ENCODE data around the gene PSTK.

Gene PSTK

GRCh38 chr10:123000155-123000554 lies 20.0 kb downstream of the PSTK start:
- no peak overlapping the region for H3K9ac ChIP-seq (ENCODE audit: low read length)
- H2AFZ ChIP-seq (ENCODE audit: low read depth, low read length) = no peak overlapping the region
- no peaks in the 10 kb centered on the region for H3K27me3 ChIP-seq (ENCODE audit: low read depth, low read length)
- H3K36me3 ChIP-seq (replicated peaks; ENCODE audit: low read depth, low read length) = peaks cover 3% of the 10 kb centered on the region
- no peak overlapping the region for H3K27ac ChIP-seq (ENCODE audit: low read length)
- no peaks in the 10 kb centered on the region for H3K9me3 ChIP-seq (ENCODE audit: insufficient read depth, low read length)
- 0 out of 2 replicates have a peak, but pooled peaks cover 2% of the 10 kb centered on the region for H4K20me1 ChIP-seq (ENCODE audit: insufficient read depth, low read length)
- H3K79me2 ChIP-seq (ENCODE audit: low read length) = peaks cover 44% of the 10 kb centered on the region
- H3K4me2 ChIP-seq (ENCODE audit: low read length) = no peak overlapping the region
- no peaks in the 10 kb centered on the region for H3K4me1 ChIP-seq (ENCODE audit: low read length)
- no peak overlapping the region for H3K4me3 ChIP-seq (ENCODE audit: low read length)
- TF ChIP-seq CTCF (IDR thresholded peaks at IDR 0.05; ENCODE audit: low read depth, low read length) = no peak
- TF ChIP-seq EZH2phosphoT487 (IDR thresholded peaks at IDR 0.05; ENCODE audit: low read depth) = no peak

GRCh38 chr10:123001370-123001769 lies 21.2 kb downstream of the PSTK start:
- TF ChIP-seq CTCF (IDR thresholded peaks at IDR 0.05; ENCODE audit: low read depth, low read length) (no peak), EZH2phosphoT487 (IDR thresholded peaks at IDR 0.05; ENCODE audit: low read depth) (no peak)
- H3K9me3 ChIP-seq (ENCODE audit: insufficient read depth, low read length) = no peaks in the 10 kb centered on the region
- H3K27ac ChIP-seq (ENCODE audit: low read length) = no peak overlapping the region
- H3K9ac ChIP-seq (ENCODE audit: low read length) = no peak overlapping the region
- no peak overlapping the region for H3K4me3 ChIP-seq (ENCODE audit: low read length)
- peaks cover 56% of the 10 kb centered on the region for H3K79me2 ChIP-seq (ENCODE audit: low read length)
- no peak overlapping the region for H2AFZ ChIP-seq (ENCODE audit: low read depth, low read length)
- H3K27me3 ChIP-seq (ENCODE audit: low read depth, low read length) = no peaks in the 10 kb centered on the region
- no peak overlapping the region for H3K4me2 ChIP-seq (ENCODE audit: low read length)
- 0 out of 2 replicates have a peak, but pooled peaks cover 2% of the 10 kb centered on the region for H4K20me1 ChIP-seq (ENCODE audit: insufficient read depth, low read length)
- H3K4me1 ChIP-seq (ENCODE audit: low read length) = no peaks in the 10 kb centered on the region
- H3K36me3 ChIP-seq (replicated peaks; ENCODE audit: low read depth, low read length) = no peaks in the 10 kb centered on the region

GRCh38 chr10:123004298-123004697 lies 24.1 kb downstream of the PSTK start:
- peaks cover 75% of the 10 kb centered on the region for H3K79me2 ChIP-seq (ENCODE audit: low read length)
- H3K4me3 ChIP-seq (ENCODE audit: low read length) = no peak overlapping the region
- H3K27ac ChIP-seq (ENCODE audit: low read length) = no peak overlapping the region
- peaks cover 9% of the 10 kb centered on the region for H3K4me1 ChIP-seq (ENCODE audit: low read length)
- H3K9me3 ChIP-seq (ENCODE audit: insufficient read depth, low read length) = no peaks in the 10 kb centered on the region
- TF ChIP-seq EZH2phosphoT487 (IDR thresholded peaks at IDR 0.05; ENCODE audit: low read depth) = no peak
- no peak for TF ChIP-seq CTCF (IDR thresholded peaks at IDR 0.05; ENCODE audit: low read depth, low read length)
- H2AFZ ChIP-seq (ENCODE audit: low read depth, low read length) = no peak overlapping the region
- no peak overlapping the region for H3K4me2 ChIP-seq (ENCODE audit: low read length)
- 0 out of 2 replicates have a peak, but pooled peaks cover 9% of the 10 kb centered on the region for H4K20me1 ChIP-seq (ENCODE audit: insufficient read depth, low read length)
- no peaks in the 10 kb centered on the region for H3K27me3 ChIP-seq (ENCODE audit: low read depth, low read length)
- no peak overlapping the region for H3K9ac ChIP-seq (ENCODE audit: low read length)
- H3K36me3 ChIP-seq (replicated peaks; ENCODE audit: low read depth, low read length) = no peaks in the 10 kb centered on the region

GRCh38 chr10:123007558-123008354 lies 27.6 kb downstream of the PSTK start:
- H3K9ac ChIP-seq (ENCODE audit: low read length) = peak overlapping the region; percentile 72
- H4K20me1 ChIP-seq (ENCODE audit: insufficient read depth, low read length) = 0 out of 2 replicates have a peak, but pooled peaks cover 7% of the 10 kb centered on the region
- no peaks in the 10 kb centered on the region for H3K36me3 ChIP-seq (replicated peaks; ENCODE audit: low read depth, low read length)
- TF ChIP-seq EZH2phosphoT487 (IDR thresholded peaks at IDR 0.05; ENCODE audit: low read depth) (no peak), CTCF (IDR thresholded peaks at IDR 0.05; ENCODE audit: low read depth, low read length) (no peak)
- H3K4me1 ChIP-seq (ENCODE audit: low read length) = peaks cover 18% of the 10 kb centered on the region
- peaks cover 62% of the 10 kb centered on the region for H3K79me2 ChIP-seq (ENCODE audit: low read length)
- peak overlapping the region; percentile 41; the same call in 1 of the 2 replicates for H2AFZ ChIP-seq (ENCODE audit: low read depth, low read length)
- peak overlapping the region; percentile 90 for H3K4me2 ChIP-seq (ENCODE audit: low read length)
- peak overlapping the region; percentile 39 for H3K27ac ChIP-seq (ENCODE audit: low read length)
- no peaks in the 10 kb centered on the region for H3K9me3 ChIP-seq (ENCODE audit: insufficient read depth, low read length)
- H3K4me3 ChIP-seq (ENCODE audit: low read length) = peak overlapping the region; percentile 98
- H3K27me3 ChIP-seq (ENCODE audit: low read depth, low read length) = no peaks in the 10 kb centered on the region

Data from OCI-LY3 (cell line).